Vagina (tissue), 2 donors: ENCODE measurements around the gene CTU1.

Source experiments
- POLR2A ChIP-seq, 2 donors: fragments of 450-650 bp; IDR thresholded peaks; one replicate each; pipeline ENCODE4 v1.6.1; 2017; ENCODE audit warnings: antibody characterized with exemption in 2 of 2, mild to moderate bottlenecking in 2 of 2, moderate library complexity in 2 of 2
- POLR2AphosphoS5 ChIP-seq, 2 donors: sonication (generic); formaldehyde crosslinking; IDR thresholded peaks; one replicate each; pipeline ENCODE4 v1.9.0; 2017; ENCODE audit warnings: antibody characterized with exemption in 2 of 2, mild to moderate bottlenecking in 2 of 2, low read depth in 1 of 2; ENCODE audit not compliant: insufficient read depth in 1 of 2
- TF ChIP-seq, protein P1 (sequence below), 3 experiments: fragments of 450-650 bp in 2 of 3; fragments of 200-600 bp in 1 of 3; sonication (generic) in 1 of 3; IDR thresholded peaks; one replicate each; pipeline ENCODE4 v1.5.1; 2017 to 2019; ENCODE audit warnings: antibody characterized with exemption in 3 of 3, mild to moderate bottlenecking in 2 of 3, moderate library complexity in 2 of 3

DNA sequence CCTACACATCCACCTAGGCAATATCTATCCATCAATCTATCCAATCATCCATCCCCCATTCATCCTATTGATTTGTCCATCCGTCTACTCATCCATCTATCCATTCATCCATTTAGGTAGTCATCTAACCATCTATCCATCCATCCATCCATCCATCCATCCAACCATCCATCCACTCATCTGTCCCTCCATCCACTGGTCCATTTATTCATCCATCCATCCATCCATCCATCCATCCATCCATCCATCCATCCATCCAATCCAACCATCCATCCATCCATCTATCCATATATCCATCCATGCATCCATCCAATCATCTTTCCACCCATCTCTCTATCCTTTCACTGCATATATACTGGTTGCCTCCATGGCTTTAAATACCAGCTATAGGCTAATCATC, 47.2 kb downstream of the CTU1 start:
- no peak for TF ChIP-seq POLR2A (IDR thresholded peaks at IDR 0.05)
- TF ChIP-seq, protein P1, sequence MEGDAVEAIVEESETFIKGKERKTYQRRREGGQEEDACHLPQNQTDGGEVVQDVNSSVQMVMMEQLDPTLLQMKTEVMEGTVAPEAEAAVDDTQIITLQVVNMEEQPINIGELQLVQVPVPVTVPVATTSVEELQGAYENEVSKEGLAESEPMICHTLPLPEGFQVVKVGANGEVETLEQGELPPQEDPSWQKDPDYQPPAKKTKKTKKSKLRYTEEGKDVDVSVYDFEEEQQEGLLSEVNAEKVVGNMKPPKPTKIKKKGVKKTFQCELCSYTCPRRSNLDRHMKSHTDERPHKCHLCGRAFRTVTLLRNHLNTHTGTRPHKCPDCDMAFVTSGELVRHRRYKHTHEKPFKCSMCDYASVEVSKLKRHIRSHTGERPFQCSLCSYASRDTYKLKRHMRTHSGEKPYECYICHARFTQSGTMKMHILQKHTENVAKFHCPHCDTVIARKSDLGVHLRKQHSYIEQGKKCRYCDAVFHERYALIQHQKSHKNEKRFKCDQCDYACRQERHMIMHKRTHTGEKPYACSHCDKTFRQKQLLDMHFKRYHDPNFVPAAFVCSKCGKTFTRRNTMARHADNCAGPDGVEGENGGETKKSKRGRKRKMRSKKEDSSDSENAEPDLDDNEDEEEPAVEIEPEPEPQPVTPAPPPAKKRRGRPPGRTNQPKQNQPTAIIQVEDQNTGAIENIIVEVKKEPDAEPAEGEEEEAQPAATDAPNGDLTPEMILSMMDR (IDR thresholded peaks at IDR 0.05) = no peak
- no peak for TF ChIP-seq POLR2AphosphoS5 (IDR thresholded peaks at IDR 0.05; ENCODE audit: insufficient read depth in 1 of 2, low read depth in 1 of 2)
